NCI-H128 (cell line): Measurements from ENCODE around the gene IL16.

Experiments
- DNase-seq: peaks from one replicate; lab custom pipeline; 2025; ENCODE audit not compliant: unreplicated experiment; lab: John Stamatoyannopoulos, UW

IL16 gene

DNA sequence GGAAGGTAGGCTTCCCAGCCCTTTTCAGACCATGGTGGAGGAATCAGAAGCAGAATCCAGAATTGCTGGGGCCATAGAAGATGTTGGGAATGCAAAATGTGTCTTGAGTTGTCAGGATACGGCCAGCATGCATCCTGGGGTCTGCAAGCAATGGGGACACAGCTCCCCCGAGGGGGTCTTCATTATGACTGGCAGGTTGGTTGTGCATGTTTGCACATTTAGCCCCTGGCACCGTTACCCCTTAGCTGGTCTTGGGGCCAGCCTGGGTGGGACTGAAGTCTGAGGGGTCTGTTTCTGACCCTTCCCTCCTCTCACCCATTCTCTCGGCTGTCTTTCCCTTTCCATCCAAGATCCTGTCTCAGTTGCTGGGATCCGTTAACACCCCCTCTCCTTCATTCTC lies 76.5 kb downstream of the IL16 start:
- no peak for DNase-seq

DNA sequence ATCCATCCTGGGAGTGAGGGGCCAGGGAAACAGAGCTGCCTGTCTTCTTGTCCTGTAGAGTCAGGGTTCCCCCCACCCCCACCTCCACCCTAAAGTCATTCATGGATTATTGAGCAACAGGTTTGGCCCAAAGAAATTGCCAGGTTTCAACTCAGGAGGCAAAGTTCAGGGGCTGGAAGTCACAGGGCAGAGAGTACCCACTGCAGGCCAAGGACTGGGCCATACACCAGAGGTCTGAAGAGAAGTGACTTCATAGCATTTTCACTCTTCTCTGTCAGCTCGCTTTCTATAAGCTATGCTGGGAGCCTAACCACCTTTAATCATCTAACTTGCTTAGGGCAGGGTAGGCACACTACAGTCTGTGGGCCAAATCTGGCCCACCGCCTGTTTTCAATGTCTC lies 77.2 kb downstream of the IL16 start:
- no peak for DNase-seq

DNA sequence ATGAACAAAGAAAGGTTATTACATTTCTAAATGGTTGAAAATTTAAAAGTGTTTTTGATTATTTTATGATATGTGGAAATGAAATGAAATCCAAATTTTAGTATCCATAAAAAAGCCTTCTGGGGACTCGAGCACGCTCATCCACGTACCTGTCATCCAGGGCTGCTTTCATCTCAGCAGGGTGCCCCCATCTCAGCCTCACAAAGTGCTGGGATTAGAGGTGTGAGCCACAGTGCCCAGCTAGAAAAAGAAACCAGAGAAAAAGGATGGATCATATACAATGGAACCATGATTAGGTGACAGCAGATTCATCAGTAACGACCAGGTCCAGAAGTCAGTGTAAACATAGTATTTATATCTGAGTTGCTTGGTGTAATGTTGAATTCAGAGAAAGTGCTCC lies 77.6 kb downstream of the IL16 start:
- DNase-seq, result no peak

DNA sequence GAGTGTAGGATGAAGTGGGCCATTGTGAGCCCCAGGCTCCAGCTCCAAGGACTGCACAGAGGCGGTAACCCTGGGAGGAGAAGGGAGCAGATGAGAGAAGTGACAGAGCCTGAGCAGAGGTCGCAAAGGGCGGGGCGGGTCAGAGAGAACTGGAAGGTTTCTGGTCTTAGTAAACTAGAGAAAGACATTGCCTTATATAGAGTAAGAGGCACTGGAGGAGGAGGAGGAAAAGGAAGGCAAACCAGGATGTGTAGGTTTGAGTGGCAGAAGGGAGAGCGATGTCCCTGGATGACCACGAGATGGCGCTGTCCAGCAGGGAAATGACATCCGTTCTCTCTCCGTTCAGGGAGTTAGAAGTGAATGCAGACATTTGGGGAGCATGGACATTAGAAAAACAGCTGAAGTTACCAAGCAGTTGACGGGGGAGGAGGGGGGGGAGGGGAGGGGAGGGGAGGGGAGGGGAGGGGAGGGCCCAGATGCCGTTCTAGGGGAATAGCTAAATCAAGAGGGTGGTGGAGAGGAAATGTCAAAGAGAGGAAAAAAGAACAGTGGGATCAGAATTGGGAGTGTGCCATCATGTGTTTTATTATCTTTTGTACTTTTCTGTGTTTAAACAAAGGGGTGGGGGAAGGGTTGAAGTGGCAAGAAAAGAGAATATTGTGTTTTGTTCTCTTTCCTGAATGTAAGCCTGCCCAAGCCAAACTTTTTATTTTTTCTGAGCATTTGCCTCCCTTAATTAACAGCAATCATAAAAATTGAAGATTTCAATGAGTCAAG lies 78.4 kb downstream of the IL16 start:
- DNase-seq, result peak; percentile 40

DNA sequence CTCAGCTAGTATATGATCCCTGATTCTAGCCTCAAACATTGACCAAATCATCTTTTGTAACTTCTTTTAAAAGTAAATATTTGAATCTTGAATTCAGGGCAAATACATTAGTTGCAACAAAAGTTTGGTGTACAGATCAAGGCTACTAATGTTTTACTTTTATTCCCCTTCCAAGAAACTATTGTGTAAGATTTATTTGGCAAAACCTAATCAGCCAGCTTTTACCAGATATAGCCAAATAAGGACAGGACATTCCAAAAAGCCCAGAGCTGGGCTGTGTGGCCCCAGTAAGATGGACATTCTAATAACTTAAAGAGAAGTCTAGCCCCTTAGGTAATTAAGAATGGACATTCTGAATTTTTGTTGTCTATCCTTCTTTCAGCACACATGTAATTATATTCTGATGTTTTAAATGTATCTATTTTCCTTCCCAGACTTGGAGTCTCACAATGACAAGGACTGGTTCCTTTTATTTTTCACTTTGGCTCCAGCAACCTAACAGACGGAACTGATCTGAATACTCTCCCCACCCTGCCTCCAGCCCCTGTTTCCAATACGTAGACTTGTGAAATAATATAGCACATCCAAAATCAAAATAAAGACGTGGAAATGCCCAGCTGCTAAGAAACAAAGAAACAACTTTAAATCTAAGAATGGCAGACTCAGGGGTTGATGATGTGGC lies 79.2 kb downstream of the IL16 start:
- no peak for DNase-seq

DNA sequence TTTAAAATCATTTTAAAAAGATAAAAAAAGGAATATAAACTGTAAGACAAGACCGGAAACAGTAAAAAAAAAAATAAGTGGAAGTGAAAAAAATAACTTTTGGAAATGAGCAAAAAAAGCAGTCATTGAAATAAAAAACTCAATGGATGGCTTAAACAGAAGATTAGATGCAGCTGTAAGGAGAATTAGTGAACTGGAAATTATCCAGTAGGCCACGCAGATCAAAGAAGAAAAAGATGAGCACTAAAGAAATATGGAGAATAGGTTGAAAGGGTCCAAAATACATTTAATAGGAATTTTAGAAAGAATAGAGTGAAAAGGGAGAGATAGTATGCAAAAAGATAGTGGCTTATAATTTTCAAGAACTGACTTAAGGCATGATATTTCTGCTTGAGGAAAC lies 80.3 kb downstream of the IL16 start:
- no peak for DNase-seq

DNA sequence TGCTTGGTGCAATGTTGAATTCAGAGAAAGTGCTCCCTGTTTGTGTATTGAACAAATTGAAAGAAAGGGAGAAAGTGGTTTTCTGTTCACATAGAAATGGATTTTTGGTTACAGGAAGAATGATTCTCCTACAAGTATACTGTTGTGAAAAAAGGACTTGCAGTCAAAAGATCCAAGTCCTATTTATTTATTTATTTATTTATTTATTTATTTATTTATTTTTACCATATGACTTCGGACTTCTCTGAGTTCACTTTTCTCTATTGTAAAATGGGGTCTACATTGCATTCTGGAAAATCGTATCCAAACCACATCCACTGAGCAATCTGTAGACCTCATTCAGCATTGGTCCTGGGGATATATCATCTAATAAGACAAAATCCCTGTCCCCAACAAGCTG lies 81.2 kb downstream of the IL16 start:
- no peak for DNase-seq

DNA sequence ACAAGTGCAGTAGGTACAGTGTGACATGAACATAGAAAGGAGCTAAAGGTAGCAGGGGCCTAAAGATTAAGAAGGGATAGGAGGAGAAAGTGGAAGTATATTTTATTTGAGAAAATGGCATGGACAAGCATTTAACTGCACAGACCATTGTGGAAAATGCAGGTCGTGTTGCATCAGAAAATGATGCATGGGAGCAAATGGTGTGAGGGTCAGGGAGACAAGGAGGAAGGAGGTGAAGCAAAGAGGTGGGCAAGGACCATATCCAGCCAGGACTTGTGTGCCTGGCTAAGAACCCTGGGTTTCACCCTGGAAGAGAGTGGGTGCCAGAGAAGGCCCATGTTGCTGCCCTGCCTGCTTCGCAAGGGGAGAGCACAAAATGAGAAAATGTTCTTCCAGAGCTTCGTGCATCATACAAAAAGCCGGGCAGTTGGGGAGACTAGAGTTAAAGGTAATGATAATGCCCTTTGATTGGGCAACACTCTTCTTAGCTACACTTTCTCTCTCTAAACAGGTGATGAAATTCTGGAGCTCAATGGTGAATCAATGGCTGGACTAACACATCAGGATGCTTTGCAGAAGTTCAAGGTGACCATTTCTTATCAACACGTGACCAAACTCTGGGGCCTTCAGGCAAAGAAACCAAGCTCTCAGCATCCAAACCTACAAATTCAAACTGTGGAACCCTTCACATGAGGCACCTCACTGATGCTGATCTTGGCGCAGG lies 81.8 kb downstream of the IL16 start:
- no peak for DNase-seq

DNA sequence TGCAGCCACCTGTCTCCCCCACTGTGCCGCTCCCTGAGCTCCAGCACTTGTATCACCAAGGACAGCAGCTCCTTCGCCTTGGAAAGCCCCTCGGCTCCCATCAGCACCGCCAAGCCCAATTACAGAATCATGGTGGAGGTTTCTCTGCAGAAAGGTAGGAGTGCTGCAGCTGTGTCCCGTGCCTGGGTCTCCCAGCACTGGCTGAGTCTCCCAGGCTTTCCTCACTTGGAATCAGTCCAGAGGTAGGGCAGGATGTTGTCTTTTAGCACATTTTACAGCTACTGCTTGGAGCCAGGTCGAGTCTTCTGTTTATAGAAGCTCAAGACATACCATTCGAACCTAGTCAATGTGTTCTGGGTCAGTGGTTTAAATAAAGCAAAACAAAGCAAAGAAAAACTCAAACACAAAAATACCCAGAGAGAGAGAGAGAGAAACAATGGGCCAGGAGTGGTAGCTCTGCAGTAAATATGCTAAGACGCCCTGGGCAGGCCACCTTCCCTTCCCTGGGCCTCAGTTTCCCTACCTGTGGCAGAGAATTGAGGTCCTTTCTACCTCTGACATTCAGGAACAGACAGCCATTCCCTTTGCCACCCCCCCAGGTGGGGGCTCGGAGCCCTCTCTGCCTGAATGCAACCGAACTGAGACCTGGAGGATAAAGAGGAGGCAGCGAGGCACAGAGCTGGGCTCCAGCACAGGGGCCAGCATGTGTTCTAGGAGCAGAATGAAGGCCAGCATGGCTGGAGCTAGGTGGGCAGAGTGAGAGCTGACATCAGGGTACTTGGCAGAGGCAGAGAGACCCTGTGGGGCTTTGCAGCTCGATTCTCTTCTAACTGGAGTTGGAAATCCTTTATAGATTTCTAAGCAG lies 83.2 kb downstream of the IL16 start:
- no peak for DNase-seq

DNA sequence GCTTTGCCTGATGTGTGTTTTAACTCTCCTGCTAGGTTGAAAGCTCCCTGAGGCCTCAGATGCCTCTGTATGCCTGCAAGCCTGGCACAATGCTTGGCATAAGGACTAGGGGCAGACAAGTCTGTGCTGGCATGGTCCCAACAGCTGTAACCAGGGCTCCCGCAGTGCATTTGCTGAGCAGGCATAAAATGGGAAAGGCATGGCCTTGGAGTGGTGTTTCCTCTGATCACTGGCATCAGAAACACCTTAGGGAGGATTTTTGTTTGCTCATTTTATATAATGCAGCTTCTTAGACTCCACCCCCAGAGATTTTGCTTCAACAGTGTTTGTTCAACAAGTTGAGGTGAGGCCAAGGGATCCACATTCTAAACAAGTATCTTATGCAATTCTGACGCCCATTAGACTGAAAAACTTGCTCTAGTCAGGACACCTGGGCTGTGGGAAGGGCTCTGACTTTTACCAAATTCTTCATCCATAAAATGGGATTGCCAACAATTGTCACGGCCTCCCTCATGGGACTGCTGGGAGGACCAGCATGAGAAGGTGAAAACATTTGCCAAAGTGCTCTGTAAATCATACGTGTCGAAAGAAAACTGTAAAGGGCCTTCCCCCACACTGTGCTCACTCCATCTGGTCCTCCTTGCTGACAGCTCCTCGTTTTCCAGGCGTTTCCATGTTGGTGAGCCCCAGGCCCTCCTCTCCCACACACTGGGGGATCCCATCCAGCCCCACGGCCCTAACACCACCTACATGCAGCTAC lies 84.2 kb downstream of the IL16 start:
- no peak for DNase-seq

DNA sequence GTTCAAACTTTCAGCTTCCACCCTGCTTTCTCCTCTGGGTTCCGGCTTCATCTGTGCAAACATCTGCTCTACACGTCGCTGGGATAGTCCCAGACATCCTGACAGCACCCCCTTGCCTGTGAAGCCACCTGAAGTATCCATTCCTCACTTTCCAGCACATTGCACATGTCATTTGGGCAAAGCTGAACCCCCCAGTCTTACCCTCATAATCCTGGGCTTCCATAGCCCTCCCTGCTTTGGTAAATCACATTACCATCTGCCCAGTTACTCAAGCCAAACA lies 84.7 kb downstream of the IL16 start:
- DNase-seq, result no peak

DNA sequence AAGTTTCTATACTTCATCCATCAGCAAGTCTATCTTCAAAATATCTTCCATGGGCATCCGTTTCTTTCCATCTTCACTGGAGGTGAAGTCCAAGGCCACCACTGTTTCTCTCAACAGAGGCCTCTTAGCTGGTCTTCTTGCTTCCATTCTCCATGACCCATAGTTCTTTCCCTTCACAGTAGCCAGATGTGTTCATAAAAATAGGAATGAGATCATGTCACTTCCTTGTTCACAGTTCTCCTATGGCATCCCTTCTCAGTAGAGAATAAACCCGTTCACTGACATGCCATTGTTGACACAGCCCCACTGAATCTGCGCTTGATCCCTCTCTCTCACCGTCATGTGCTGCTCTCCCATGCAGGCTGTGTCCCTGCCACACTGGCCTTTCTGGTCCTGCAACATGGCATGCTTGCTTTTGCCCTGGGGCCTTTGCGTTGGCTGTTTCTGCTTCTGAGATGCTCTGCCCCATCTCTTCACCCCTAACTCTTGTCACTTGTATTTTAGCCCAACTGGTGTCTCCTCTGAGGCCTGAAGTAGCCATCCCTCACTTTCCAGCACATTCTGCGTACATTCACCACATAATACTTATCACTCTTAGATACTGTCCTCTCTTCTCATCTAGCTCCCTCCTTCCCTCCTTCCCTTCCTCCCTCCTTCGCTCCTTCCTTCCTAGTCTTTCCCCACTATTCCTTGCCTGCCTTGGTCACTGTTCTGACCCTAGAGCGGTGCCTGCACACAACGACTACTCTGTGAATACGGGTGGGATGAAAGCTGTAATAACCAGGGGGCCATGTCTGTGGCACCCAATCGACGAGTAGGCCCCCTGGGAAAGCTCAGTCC lies 85.3 kb downstream of the IL16 start:
- no peak for DNase-seq

DNA sequence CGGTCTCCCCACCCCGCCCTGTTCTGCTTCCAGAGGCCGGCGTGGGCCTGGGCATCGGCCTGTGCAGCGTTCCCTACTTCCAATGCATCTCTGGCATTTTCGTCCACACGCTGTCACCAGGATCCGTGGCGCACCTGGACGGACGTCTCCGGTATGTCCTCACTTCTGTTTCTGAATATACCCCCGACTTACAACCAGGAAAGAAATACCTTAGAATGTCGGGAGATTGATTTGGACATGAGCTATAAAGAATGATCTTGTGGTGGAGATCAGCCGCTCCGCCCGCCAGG lies 85.9 kb downstream of the IL16 start:
- no peak for DNase-seq

DNA sequence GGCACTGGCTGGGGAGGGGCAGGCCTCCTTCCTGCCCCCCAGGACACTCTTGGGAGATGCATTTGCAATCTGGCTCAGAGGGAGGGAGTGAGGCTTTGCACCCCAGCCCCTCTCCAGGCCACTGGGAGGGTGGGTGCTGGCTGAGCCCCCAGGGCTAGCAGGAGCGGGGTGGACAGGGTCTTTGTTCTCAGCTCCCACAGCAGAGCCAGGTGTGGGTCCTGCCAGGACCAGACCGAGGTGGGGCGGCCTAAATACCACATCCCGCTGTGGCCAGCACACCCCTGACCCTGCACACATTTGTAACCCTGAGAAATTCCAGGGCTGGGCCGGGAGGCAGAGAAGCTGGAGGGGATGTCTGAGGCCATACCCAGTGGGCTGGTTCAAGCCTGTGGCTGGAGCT lies 86.2 kb downstream of the IL16 start:
- no peak for DNase-seq

DNA sequence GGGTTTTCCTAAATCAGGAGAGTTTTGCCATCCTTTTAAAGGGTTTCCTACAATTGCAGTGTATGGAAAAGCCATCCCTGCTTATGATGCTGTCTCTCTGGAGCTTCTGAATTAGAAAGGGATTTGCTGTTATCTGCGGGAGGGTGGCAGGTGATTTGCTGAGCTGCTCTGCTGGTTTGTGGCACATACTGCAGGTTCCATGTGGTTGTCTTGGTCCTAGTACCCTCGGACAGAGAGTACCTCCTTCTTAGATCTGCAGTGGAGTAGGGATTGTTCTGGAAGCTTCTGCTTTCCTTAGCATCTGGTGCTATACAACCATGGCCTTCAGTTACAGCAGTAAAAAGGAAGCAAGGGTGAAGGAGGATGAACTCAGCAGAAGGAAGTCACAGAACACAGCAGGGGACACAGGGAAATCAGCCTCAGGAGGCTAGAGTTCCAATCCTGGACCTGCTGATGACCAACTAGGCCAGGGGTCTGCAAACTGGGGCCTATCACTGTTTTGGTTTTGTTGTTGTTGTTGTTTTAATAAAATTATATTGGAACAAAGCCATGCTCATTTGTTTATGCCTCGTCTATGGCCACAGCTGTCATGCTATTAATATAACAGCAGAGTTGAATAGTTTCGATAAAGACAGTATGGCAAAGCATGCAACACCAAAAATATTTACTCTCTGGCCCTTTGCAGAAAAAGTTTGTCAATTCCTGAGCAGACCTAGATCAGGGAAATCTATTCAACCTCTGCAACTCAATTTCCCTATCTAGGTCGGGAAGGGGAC lies 87.8 kb downstream of the IL16 start:
- DNase-seq, result no peak

DNA sequence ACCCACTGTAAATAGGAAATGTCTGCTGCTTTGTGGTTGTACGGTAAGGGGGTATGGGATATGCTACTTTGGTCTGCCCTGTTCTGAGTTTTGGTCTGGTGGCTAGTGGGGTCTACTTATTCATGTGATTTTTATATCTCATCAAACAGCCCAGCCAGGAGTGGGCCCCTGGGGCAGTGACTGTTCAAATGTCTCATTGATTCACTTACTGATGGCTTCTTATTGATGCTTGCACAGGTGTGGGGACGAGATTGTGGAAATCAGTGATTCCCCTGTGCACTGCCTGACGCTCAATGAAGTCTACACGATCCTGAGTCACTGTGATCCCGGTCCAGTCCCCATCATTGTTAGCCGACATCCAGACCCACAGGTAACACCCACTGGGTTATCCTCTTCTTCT lies 88.8 kb downstream of the IL16 start:
- no peak for DNase-seq

DNA sequence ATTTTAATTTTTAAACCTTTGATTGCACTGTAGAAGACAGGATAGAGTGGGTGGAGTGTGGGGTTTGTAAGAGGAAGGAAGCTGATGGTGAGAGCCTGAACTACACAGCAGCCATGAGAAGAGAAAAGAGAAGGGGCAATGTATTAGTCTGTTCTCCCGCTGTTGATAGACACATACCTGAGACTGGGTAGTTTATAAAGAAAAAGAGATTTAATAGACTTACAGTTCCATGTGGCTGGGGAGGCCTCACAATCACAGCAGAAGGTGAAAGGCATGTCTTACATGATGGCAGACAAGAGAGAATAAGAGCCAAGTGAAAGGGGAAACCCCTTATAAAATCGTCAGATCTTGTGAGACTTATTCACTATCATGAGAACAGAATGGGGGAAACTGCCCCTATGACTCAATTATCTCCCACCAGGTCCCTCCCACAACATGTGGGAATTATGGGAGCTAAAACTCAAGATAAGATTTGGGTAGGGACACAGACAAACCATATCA lies 90.0 kb downstream of the IL16 start:
- no peak for DNase-seq

DNA sequence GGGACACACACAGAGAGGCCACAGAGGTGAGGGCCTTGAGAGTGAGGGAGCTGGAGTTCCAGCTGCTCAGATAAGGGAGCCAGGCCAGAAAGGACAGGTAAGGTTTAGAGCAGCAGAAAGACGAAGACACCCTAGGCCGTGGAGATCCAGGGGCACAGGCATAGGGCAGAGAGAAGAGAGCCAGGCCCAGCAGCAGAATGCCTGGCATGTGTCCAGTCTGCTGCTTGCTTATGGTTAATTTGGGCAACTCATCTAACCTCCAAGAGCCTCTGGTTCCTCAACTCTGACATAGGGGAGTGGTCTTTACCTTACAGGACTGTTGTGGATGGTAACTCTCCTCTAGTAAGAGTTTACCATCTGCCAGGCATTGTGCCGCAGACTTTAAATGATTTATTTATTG lies 91.4 kb downstream of the IL16 start:
- DNase-seq, result no peak

DNA sequence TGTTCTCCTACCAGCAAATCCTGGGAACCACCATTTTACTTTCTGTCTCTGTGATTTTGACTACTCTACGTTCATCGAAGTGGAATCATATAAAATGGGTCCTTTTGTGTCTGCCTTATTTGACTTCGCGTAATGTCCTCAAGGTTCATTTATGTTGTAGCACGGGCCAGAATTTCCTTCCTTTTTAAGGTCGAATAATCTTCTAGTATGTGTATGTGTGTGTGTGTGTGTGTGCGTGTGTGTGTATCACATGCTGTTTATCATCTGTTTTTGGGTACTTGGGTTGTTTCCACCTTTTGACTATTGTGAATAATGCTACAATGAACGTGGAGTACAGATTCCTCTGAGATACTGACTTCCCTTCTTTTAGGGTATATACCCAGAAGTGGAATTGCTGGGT lies 91.9 kb downstream of the IL16 start:
- DNase-seq, result no peak
